ENCODE results near the gene ATP9B. TPM values are rescaled to one million over a fixed set of nuclear protein-coding genes. Genes with fewer than 3 reads are reported as not detected.

The ATP9B gene
- polyA plus RNA-seq, 3 donors: 7.2 to 20.3 (median 14.0) TPM

DNA sequence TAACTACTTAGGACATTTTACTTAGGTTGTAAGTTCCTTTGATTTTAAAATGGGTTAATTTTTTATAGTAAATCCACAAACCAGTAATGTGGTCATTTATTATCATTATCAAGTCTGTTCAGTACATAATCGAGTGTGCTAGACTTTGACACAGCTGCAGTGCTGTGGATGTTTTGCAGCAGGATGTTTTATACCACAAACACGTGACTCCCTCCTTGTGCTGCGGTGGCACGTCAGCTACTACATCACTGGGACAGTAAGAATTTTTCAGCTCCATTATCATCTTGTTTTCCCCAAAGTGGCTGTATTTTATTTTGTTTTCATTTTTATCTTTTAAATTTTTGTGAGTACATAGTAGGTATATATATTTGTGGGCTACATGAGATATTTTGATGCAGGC lies 70.0 kb downstream of the ATP9B start:
- no peak for DNase-seq
- Histone ChIP-seq H3K4me1 (ENCODE audit: control insufficient read depth in 1 of 2, insufficient read depth in 2 of 2, low read length in 2 of 2) (no peaks in the 10 kb centered on the region), H3K9ac (ENCODE audit: insufficient read depth, low read length, poor library complexity, severe bottlenecking) (no peak overlapping the region), H3K36me3 (replicated peaks in 1 of 2; ENCODE audit: control insufficient read depth in 1 of 2, insufficient read depth in 2 of 2, low read length in 2 of 2) (peaks cover 3 to 51% of the 10 kb centered on the region in 2 donors), H3K27ac (ENCODE audit: low read depth in 1 of 2, low read length in 2 of 2) (no peak overlapping the region), H2AFZ (ENCODE audit: insufficient read depth, low read depth, low read length, poor library complexity, severe bottlenecking) (no peak overlapping the region), H3K4me2 (replicated peaks; ENCODE audit: extremely low read depth, low read length, poor library complexity, severe bottlenecking) (no peak overlapping the region), H3K27me3 (ENCODE audit: control insufficient read depth in 2 of 2, insufficient read depth in 2 of 2, low read length in 2 of 2) (no peaks in the 10 kb centered on the region), H3K4me3 (replicated peaks in 1 of 3; ENCODE audit: low read depth in 2 of 3, low read length in 3 of 3) (no peak overlapping the region), H3K79me2 (ENCODE audit: insufficient read depth, low read length) (no peaks in the 10 kb centered on the region), H4K20me1 (ENCODE audit: insufficient read depth, low read length) (no peaks in the 10 kb centered on the region), H3K9me3 (replicated peaks in 1 of 2; ENCODE audit: control insufficient read depth in 1 of 2, insufficient read depth in 1 of 2, low read length in 2 of 2) (peaks cover 4 to 7% of the 10 kb centered on the region in 2 donors)
- 80% methylated on average over 1 of the region's 4 CpGs for whole genome bisulfite sequencing (ENCODE audit: insufficient coverage)
- H3K4me1 Mint-ChIP-seq: no peaks in the 10 kb centered on the region
- H3K36me3 Mint-ChIP-seq: peaks cover 40 to 63% of the 10 kb centered on the region in 2 donors
- intact Hi-C loops (cut with micrococcal nuclease): no loop called here
- no peak overlapping the region for H3K4me3 Mint-ChIP-seq
- peak overlapping the region in 1 of 7 donors; percentile 4 for H3K27ac Mint-ChIP-seq
- H3K27me3 Mint-ChIP-seq (ENCODE audit: low read depth in 3 of 3): peaks cover 0 to 2% (median 0%) of the 10 kb centered on the region in 3 donors
- TF ChIP-seq, protein P1, sequence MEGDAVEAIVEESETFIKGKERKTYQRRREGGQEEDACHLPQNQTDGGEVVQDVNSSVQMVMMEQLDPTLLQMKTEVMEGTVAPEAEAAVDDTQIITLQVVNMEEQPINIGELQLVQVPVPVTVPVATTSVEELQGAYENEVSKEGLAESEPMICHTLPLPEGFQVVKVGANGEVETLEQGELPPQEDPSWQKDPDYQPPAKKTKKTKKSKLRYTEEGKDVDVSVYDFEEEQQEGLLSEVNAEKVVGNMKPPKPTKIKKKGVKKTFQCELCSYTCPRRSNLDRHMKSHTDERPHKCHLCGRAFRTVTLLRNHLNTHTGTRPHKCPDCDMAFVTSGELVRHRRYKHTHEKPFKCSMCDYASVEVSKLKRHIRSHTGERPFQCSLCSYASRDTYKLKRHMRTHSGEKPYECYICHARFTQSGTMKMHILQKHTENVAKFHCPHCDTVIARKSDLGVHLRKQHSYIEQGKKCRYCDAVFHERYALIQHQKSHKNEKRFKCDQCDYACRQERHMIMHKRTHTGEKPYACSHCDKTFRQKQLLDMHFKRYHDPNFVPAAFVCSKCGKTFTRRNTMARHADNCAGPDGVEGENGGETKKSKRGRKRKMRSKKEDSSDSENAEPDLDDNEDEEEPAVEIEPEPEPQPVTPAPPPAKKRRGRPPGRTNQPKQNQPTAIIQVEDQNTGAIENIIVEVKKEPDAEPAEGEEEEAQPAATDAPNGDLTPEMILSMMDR (IDR thresholded peaks at IDR 0.05): no peak
- H3K9me3 Mint-ChIP-seq: peaks cover 12 to 21% (median 17%) of the 10 kb centered on the region in 7 donors

DNA sequence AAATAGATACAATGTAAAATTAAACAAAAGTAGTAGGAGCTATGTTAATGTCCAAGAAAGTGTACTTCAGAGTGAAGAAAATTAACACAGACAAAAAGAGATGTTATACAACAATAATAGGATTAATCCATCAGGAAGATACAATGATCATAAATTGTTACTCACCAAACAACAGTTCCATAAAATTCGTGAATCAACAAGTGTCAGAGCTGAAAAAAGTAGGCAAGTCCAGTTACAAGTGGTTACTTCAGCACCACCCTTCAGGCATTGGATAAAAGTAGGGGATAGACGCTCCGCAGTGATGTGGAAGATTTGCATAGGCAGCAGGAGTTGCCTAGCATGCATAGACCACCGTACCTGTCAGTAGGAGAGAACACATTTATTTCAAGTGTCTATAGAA lies 77.8 kb downstream of the ATP9B start:
- Histone ChIP-seq H4K20me1 (ENCODE audit: insufficient read depth, low read length) (no peaks in the 10 kb centered on the region), H2AFZ (ENCODE audit: insufficient read depth, low read depth, low read length, poor library complexity, severe bottlenecking) (no peak overlapping the region), H3K4me3 (replicated peaks in 1 of 3; ENCODE audit: low read depth in 2 of 3, low read length in 3 of 3) (no peak overlapping the region), H3K9ac (ENCODE audit: insufficient read depth, low read length, poor library complexity, severe bottlenecking) (no peak overlapping the region), H3K4me2 (replicated peaks; ENCODE audit: extremely low read depth, low read length, poor library complexity, severe bottlenecking) (no peak overlapping the region), H3K79me2 (ENCODE audit: insufficient read depth, low read length) (no peaks in the 10 kb centered on the region), H3K4me1 (ENCODE audit: control insufficient read depth in 1 of 2, insufficient read depth in 2 of 2, low read length in 2 of 2) (no peaks in the 10 kb centered on the region), H3K36me3 (replicated peaks in 1 of 2; ENCODE audit: control insufficient read depth in 1 of 2, insufficient read depth in 2 of 2, low read length in 2 of 2) (peaks cover 15 to 21% of the 10 kb centered on the region in 2 donors), H3K27ac (ENCODE audit: low read depth in 1 of 2, low read length in 2 of 2) (no peak overlapping the region), H3K27me3 (ENCODE audit: control insufficient read depth in 2 of 2, insufficient read depth in 2 of 2, low read length in 2 of 2) (no peaks in the 10 kb centered on the region), H3K9me3 (replicated peaks in 1 of 2; ENCODE audit: control insufficient read depth in 1 of 2, insufficient read depth in 1 of 2, low read length in 2 of 2) (no peaks in the 10 kb centered on the region)
- WGBS (ENCODE audit: insufficient coverage): 100% methylated on average over 1 of the region's 4 CpGs
- no peak for DNase-seq
- TF ChIP-seq, protein P1 (IDR thresholded peaks at IDR 0.05): no peak
- peaks cover 0 to 7% (median 6%) of the 10 kb centered on the region in 7 donors for H3K9me3 Mint-ChIP-seq
- peaks cover 35 to 57% of the 10 kb centered on the region in 2 donors for H3K36me3 Mint-ChIP-seq
- H3K27ac Mint-ChIP-seq: no peak overlapping the region
- intact Hi-C loops (cut with micrococcal nuclease): no loop called here
- no peaks in the 10 kb centered on the region for H3K4me1 Mint-ChIP-seq
- H3K4me3 Mint-ChIP-seq: no peak overlapping the region
- H3K27me3 Mint-ChIP-seq (ENCODE audit: low read depth in 3 of 3): no peaks in the 10 kb centered on the region

Data from CD14-positive monocyte (primary cell).